PC-9 (cell line): ENCODE measurements around the gene ITCH. TPM values are rescaled to one million over a fixed set of nuclear protein-coding genes. Genes with fewer than 3 reads are reported as not detected.

Source experiments
- BruUV-seq: library from RNA; stranded (reverse); fragments of 400-500 nt; replicated peaks from 2 replicates; lab custom pipeline; 2021; lab: Mats Ljungman, UMichigan
- CTCF ChIA-PET: fragments of 300-600 bp; sonication (Branson Sonifier 250); formaldehyde crosslinking; loops from one replicate; lab custom pipeline; 2022; ENCODE audit warnings: antibody characterized with exemption; lab: Charles Lee
- POLR2A ChIA-PET: fragments of 300-600 bp; sonication (Branson Sonifier 250); formaldehyde crosslinking; loops from one replicate; lab custom pipeline; 2022; ENCODE audit warnings: antibody characterized with exemption; ENCODE audit not compliant: unreplicated experiment; lab: Charles Lee
- DNase-seq, 2 experiments: peaks; one replicate each; pipeline versions ENCODE4 v3.0.0 to v3.0.0-alpha.2; 2015 to 2022; ENCODE audit warnings: mixed read lengths in 1 of 2
- H2AFZ ChIP-seq: fragments of 200-600 bp; sonication (generic); 2 replicates; pipeline ENCODE4 v1.8.1; 2017; ENCODE audit warnings: antibody characterized with exemption
- H3F3A ChIP-seq: fragments of 200-600 bp; sonication (generic); 2 replicates; pipeline ENCODE4 v1.8.1; 2017; ENCODE audit warnings: antibody characterized with exemption, mild to moderate bottlenecking, low read depth; ENCODE audit not compliant: insufficient read depth
- H3K27ac ChIP-seq: fragments of 200-600 bp; sonication (generic); 2 replicates; pipeline ENCODE4 v1.6.1; 2016; ENCODE audit warnings: mixed run types
- H3K27me3 ChIP-seq: fragments of 200-600 bp; sonication (generic); 2 replicates; pipeline ENCODE4 v1.6.1; 2016; ENCODE audit warnings: low read depth, mixed run types; ENCODE audit not compliant: insufficient read depth
- H3K36me3 ChIP-seq: fragments of 200-600 bp; sonication (generic); 2 replicates; pipeline ENCODE4 v1.6.1; 2016; ENCODE audit warnings: low read depth, mixed run types
- H3K4me1 ChIP-seq: fragments of 200-600 bp; sonication (generic); replicated peaks from 2 replicates; pipeline ENCODE4 v1.6.1; 2016; ENCODE audit warnings: mixed run types; ENCODE audit not compliant: insufficient read depth
- H3K4me2 ChIP-seq: fragments of 200-600 bp; sonication (generic); 2 replicates; pipeline ENCODE4 v1.6.1; 2017; ENCODE audit warnings: mixed run types
- H3K4me3 ChIP-seq: fragments of 200-600 bp; sonication (generic); 2 replicates; pipeline ENCODE4 v1.6.1; 2016; ENCODE audit warnings: mixed run types
- H3K79me2 ChIP-seq: fragments of 200-600 bp; sonication (generic); 2 replicates; pipeline ENCODE4 v1.6.1; 2017; ENCODE audit warnings: low read depth, mixed run types
- H3K9me2 ChIP-seq: fragments of 200-600 bp; sonication (generic); 2 replicates; pipeline ENCODE4 v1.8.1; 2017; ENCODE audit warnings: mild to moderate bottlenecking; ENCODE audit not compliant: insufficient read depth
- H3K9me3 ChIP-seq: fragments of 200-600 bp; sonication (generic); 2 replicates; pipeline ENCODE4 v1.8.1; 2016; ENCODE audit warnings: low read depth; ENCODE audit not compliant: insufficient read depth
- H4K20me1 ChIP-seq: fragments of 200-600 bp; sonication (generic); 2 replicates; pipeline ENCODE4 v1.8.1; 2017; ENCODE audit not compliant: insufficient read depth
- CTCF ChIP-seq: fragments of 200-600 bp; sonication (generic); conservative IDR thresholded peaks from 2 replicates; pipeline ENCODE4 v1.6.1; 2017; ENCODE audit warnings: mixed run types, antibody characterized with exemption, mild to moderate bottlenecking, moderate library complexity
- EZH2 ChIP-seq: fragments of 200-600 bp; sonication (generic); IDR thresholded peaks from 2 replicates; pipeline ENCODE4 v1.8.0; 2017; ENCODE audit warnings: antibody characterized with exemption, low read depth
- intact Hi-C: fragments of 100-400 bp; cut with micrococcal nuclease; formaldehyde crosslinking; loops from one replicate; pipeline ENCODE4 v1.10.0; 2022; ENCODE audit not compliant: unreplicated experiment
- total RNA-seq: library from RNA; stranded (reverse); gene quantifications from 2 replicates; pipeline ENCODE4 v1.2.3, GENCODE V29; 2021

Gene ITCH
- total RNA-seq, 1 experiment from 2014 or later: 144 TPM

- Histone ChIP-seq H3K36me3 (peaks cover 47% of the 10 kb centered on the region), H2AFZ (no peak overlapping the region), H3F3A (peaks cover 77% of the 10 kb centered on the region), H3K9me3 (no peaks in the 10 kb centered on the region), H3K4me3 (no peak overlapping the region), H3K9me2 (no peaks in the 10 kb centered on the region), H4K20me1 (peaks cover 28% of the 10 kb centered on the region), H3K4me2 (no peak overlapping the region), H3K27ac (no peak overlapping the region), H3K4me1 (no peaks in the 10 kb centered on the region), H3K79me2 (0 out of 2 replicates have a peak, but pooled peaks cover 6% of the 10 kb centered on the region), H3K27me3 (no peaks in the 10 kb centered on the region)
- DNase-seq: no peak
- intact Hi-C loops: no loop called here
- ChIA-PET CTCF (interaction anchor here (0.7 kb wide), 1 partner anchor 28 kb away, joined by 3 read pairs; no protein-coding TSS in a partner anchor), POLR2A (no interaction called here)
- no peak for TF ChIP-seq EZH2
- no peak for TF ChIP-seq CTCF
- no TSS peak for BruUV-seq
These were observed 89.4 kb downstream of the ITCH start for GRCh38 chr20:34452281-34452982.

GRCh38 chr20:34458631-34459030, 95.6 kb downstream of the ITCH start:
- H3K36me3 ChIP-seq: peaks cover 45% of the 10 kb centered on the region; the same call in 1 of the 2 replicates

More at GRCh38 chr20:34458631-34459030, 95.6 kb downstream of the ITCH start:
- BruUV-seq: no TSS peak
- Histone ChIP-seq H3K27ac (no peak overlapping the region), H2AFZ (no peak overlapping the region), H3F3A (peaks cover 68% of the 10 kb centered on the region), H4K20me1 (peaks cover 14% of the 10 kb centered on the region), H3K4me3 (no peak overlapping the region), H3K27me3 (no peaks in the 10 kb centered on the region), H3K9me2 (no peaks in the 10 kb centered on the region), H3K9me3 (no peaks in the 10 kb centered on the region), H3K4me1 (no peaks in the 10 kb centered on the region), H3K79me2 (peaks cover 13% of the 10 kb centered on the region), H3K4me2 (no peak overlapping the region)
- no peak for DNase-seq
- CTCF ChIA-PET: no interaction called here
- TF ChIP-seq CTCF (no peak), EZH2 (no peak)
- intact Hi-C loops: no loop called here
- POLR2A ChIA-PET: no interaction called here
